ENCODE data around the gene TAC4.

The TAC4 gene

DNA sequence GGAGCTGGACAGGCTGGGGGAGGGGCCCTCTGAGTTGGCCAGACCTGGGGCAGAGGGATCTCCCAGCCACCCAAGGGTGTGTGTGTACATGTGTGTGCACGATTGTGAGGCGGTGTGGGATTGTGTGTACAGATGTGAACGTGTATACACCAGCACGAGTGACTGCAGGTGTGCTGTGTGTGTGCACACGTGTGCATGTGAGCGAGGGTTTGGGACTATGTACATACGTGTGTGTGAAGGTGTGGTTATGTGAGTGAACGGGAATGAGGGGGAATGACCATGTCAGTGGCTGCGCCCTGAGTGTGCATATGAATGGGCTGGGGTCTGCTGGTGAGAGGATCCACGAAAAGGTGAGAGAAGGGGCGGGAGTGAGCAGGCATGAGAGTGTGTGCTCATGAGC, 22.4 kb upstream of the TAC4 start:
- Histone ChIP-seq H2AFZ (no peak overlapping the region), H3K9me3 (ENCODE audit: control insufficient read depth, low read length) (no peaks in the 10 kb centered on the region), H3K27ac (no peak overlapping the region), H3K27me3 (ENCODE audit: control insufficient read depth, insufficient read depth, low read length) (no peaks in the 10 kb centered on the region), H3K4me3 (ENCODE audit: low read depth, low read length) (no peak overlapping the region), H3K4me2 (ENCODE audit: low read length) (no peak overlapping the region), H3K9ac (no peak overlapping the region), H3K79me2 (no peaks in the 10 kb centered on the region), H3K4me1 (no peaks in the 10 kb centered on the region), H3K36me3 (ENCODE audit: control insufficient read depth, insufficient read depth, low read length) (no peaks in the 10 kb centered on the region)
- TF ChIP-seq, protein P1, sequence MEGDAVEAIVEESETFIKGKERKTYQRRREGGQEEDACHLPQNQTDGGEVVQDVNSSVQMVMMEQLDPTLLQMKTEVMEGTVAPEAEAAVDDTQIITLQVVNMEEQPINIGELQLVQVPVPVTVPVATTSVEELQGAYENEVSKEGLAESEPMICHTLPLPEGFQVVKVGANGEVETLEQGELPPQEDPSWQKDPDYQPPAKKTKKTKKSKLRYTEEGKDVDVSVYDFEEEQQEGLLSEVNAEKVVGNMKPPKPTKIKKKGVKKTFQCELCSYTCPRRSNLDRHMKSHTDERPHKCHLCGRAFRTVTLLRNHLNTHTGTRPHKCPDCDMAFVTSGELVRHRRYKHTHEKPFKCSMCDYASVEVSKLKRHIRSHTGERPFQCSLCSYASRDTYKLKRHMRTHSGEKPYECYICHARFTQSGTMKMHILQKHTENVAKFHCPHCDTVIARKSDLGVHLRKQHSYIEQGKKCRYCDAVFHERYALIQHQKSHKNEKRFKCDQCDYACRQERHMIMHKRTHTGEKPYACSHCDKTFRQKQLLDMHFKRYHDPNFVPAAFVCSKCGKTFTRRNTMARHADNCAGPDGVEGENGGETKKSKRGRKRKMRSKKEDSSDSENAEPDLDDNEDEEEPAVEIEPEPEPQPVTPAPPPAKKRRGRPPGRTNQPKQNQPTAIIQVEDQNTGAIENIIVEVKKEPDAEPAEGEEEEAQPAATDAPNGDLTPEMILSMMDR (IDR thresholded peaks at IDR 0.05), result no peak

DNA sequence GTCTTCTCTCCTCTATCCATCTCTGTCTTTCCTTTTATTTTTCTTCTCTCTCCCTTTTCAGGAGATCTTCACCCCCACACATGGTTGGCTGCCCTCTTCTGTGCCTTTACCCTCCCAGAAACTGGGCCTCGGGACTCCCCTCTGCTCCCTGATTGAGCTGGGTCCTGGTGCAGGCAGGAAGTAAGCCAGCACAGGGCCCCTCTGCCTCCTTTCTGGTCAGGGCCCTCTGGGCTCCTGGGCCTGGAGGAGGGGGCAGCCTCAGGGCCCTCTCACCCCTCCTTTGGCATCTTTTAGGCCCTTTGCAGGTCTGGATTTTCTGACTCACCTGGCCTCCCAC, 21.1 kb upstream of the TAC4 start:
- Histone ChIP-seq H2AFZ (no peak overlapping the region), H3K4me3 (ENCODE audit: low read depth, low read length) (no peak overlapping the region), H3K9ac (no peak overlapping the region), H3K4me1 (no peaks in the 10 kb centered on the region), H3K4me2 (ENCODE audit: low read length) (no peak overlapping the region), H3K9me3 (ENCODE audit: control insufficient read depth, low read length) (no peaks in the 10 kb centered on the region), H3K27me3 (ENCODE audit: control insufficient read depth, insufficient read depth, low read length) (no peaks in the 10 kb centered on the region), H3K79me2 (no peaks in the 10 kb centered on the region), H3K36me3 (ENCODE audit: control insufficient read depth, insufficient read depth, low read length) (no peaks in the 10 kb centered on the region), H3K27ac (no peak overlapping the region)
- TF ChIP-seq, protein P1 (IDR thresholded peaks at IDR 0.05), result no peak

DNA sequence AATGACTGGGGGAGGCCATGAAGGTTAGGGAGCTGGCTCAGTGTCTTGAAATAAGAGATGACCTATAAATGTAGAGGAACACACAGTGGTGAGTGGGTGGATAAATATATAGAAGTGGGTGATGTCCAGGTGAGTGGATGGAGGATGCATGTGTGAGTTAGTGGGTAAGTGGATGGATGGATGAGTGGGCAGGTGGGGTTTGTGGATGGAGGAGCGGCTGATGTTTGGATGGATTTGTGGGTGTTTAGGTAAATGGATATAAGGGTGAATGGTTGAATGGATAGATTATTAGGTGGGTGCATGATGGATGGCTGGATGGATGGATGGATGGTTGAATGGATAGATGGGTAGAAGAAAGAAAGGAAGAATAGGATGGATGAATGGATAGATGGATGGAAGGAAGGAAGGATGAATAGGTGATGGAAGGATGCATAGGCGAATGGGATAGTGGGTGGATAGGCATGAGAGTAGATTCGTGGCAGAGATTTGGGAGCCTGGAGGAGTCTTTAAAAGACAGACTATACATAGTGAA, 19.1 kb upstream of the TAC4 start:
- Histone ChIP-seq H3K27ac (no peak overlapping the region), H3K79me2 (no peaks in the 10 kb centered on the region), H2AFZ (no peak overlapping the region)

DNA sequence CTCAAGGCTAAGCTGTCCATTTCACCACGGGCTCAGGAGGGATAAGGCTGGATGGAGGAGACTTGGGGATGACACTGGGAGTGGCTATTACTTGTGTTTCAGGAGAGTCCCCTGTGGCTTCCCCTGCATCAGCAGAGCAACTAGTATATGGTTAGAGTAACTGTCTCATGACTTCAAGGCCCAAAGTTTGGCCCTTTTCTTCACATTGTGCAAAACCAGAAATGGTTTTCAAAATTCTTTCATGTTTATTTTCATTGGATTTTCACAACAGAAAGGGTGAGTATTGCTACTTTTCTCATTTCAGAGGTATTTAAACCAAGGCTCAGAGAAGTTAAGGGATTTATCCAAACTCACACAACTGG, 18.1 kb upstream of the TAC4 start:
- H3K27me3 ChIP-seq (ENCODE audit: control insufficient read depth, insufficient read depth, low read length), result no peaks in the 10 kb centered on the region
- TF ChIP-seq, protein P1 (IDR thresholded peaks at IDR 0.05), result no peak
- H3K4me2 ChIP-seq (ENCODE audit: low read length), result no peak overlapping the region
- no peaks in the 10 kb centered on the region for H3K79me2 ChIP-seq
- no peaks in the 10 kb centered on the region for H3K4me1 ChIP-seq
- no peak overlapping the region for H3K9ac ChIP-seq
- no peaks in the 10 kb centered on the region for H3K36me3 ChIP-seq (ENCODE audit: control insufficient read depth, insufficient read depth, low read length)
- H2AFZ ChIP-seq, result no peak overlapping the region
- H3K4me3 ChIP-seq (ENCODE audit: low read depth, low read length), result no peak overlapping the region
- H3K27ac ChIP-seq, result no peak overlapping the region
- H3K9me3 ChIP-seq (ENCODE audit: control insufficient read depth, low read length), result no peaks in the 10 kb centered on the region

More for the DNA sequence above, 19.1 kb upstream of the TAC4 start:
- Histone ChIP-seq H3K9ac (no peak overlapping the region), H3K9me3 (ENCODE audit: control insufficient read depth, low read length) (no peaks in the 10 kb centered on the region), H3K36me3 (ENCODE audit: control insufficient read depth, insufficient read depth, low read length) (no peaks in the 10 kb centered on the region), H3K4me3 (ENCODE audit: low read depth, low read length) (no peak overlapping the region), H3K4me2 (ENCODE audit: low read length) (no peak overlapping the region), H3K27me3 (ENCODE audit: control insufficient read depth, insufficient read depth, low read length) (no peaks in the 10 kb centered on the region), H3K4me1 (no peaks in the 10 kb centered on the region)
- TF ChIP-seq, protein P1 (IDR thresholded peaks at IDR 0.05), result no peak

DNA sequence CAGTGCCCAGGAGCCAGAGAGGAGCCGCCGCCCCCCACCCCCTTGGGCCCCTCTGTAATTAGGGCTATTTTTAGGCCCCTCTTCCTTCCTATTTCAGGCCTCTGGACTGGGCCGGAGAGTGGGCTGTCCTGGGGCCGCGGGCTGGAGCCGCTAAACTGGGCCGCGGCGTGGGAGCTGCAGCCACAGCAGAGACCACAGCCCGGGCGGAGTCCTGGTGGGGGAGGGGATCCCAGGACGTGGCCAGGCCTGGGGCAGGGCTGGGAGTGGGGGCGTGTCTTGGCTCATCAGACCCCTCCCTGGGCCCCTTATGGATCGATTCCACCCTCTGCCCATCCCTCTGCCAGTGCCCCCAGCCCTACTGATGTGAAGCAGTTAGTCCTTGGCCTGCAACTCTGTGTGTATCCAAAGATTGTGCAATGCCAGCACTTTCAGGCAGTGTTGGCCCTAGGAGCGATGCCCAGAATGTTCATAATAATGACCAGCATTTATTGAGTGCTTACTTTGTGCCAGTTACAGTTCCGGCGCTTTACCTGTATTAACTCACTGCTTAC, 15.0 kb upstream of the TAC4 start:
- no peak overlapping the region for H3K4me3 ChIP-seq (ENCODE audit: low read depth, low read length)
- no peaks in the 10 kb centered on the region for H3K9me3 ChIP-seq (ENCODE audit: control insufficient read depth, low read length)
- no peaks in the 10 kb centered on the region for H3K4me1 ChIP-seq
- H2AFZ ChIP-seq, result no peak overlapping the region
- no peak overlapping the region for H3K9ac ChIP-seq
- H3K27me3 ChIP-seq (ENCODE audit: control insufficient read depth, insufficient read depth, low read length), result no peaks in the 10 kb centered on the region
- TF ChIP-seq, protein P1 (IDR thresholded peaks at IDR 0.05), result no peak
- no peaks in the 10 kb centered on the region for H3K79me2 ChIP-seq
- no peak overlapping the region for H3K27ac ChIP-seq
- H3K36me3 ChIP-seq (ENCODE audit: control insufficient read depth, insufficient read depth, low read length), result no peaks in the 10 kb centered on the region
- H3K4me2 ChIP-seq (ENCODE audit: low read length), result no peak overlapping the region
